ENCODE results near the gene MISP3.

Gene MISP3

GRCh38 chr19:14073925-14074838 lies 1.6 kb downstream of the MISP3 start:
- in situ Hi-C loops (cut with MboI; ENCODE audit: low sequenced_read_pairs) = loop anchor here (5.0 to 25.0 kb wide), 2 partner anchors 192 to 462 kb away; no protein-coding TSS in a partner anchor

- in situ Hi-C loops (cut with MboI; ENCODE audit: low sequenced_read_pairs) = no loop called here
Measured at GRCh38 chr19:14078411-14078810, 5.8 kb downstream of the MISP3 start.

GRCh38 chr19:14080887-14081796 lies 8.6 kb downstream of the MISP3 start:
- in situ Hi-C loops (cut with MboI; ENCODE audit: low sequenced_read_pairs) = no loop called here

- in situ Hi-C loops (cut with MboI; ENCODE audit: low sequenced_read_pairs) = no loop called here
Measured at GRCh38 chr19:14081797-14082674, 9.4 kb downstream of the MISP3 start.

- in situ Hi-C loops (cut with MboI; ENCODE audit: low sequenced_read_pairs) = no loop called here
Measured at GRCh38 chr19:14082675-14082960, 10.0 kb downstream of the MISP3 start.

GRCh38 chr19:14085309-14085995 lies 12.9 kb downstream of the MISP3 start, which contains the start of gene C19orf67:
TSS of gene C19orf67 (minus strand) at chr19:14085783. CDS start at chr19:14085627, 156 bp downstream.
- in situ Hi-C loops (cut with MboI; ENCODE audit: low sequenced_read_pairs) = no loop called here

GRCh38 chr19:14086098-14086497 lies 13.5 kb downstream of the MISP3 start:
- in situ Hi-C loops (cut with MboI; ENCODE audit: low sequenced_read_pairs) = no loop called here

GRCh38 chr19:14088634-14089411 lies 16.2 kb downstream of the MISP3 start:
- in situ Hi-C loops (cut with MboI; ENCODE audit: low sequenced_read_pairs) = no loop called here

GRCh38 chr19:14089412-14089661 lies 16.8 kb downstream of the MISP3 start:
- in situ Hi-C loops (cut with MboI; ENCODE audit: low sequenced_read_pairs) = no loop called here

- in situ Hi-C loops (cut with MboI; ENCODE audit: low sequenced_read_pairs) = no loop called here
Measured at GRCh38 chr19:14089662-14090508, 17.3 kb downstream of the MISP3 start.

GRCh38 chr19:14090509-14091080 lies 18.0 kb downstream of the MISP3 start, which contains the start of gene SAMD1:
TSS of gene SAMD1 (minus strand) at chr19:14090751.
- in situ Hi-C loops (cut with MboI; ENCODE audit: low sequenced_read_pairs) = no loop called here

GRCh38 chr19:14091081-14091812 lies 18.7 kb downstream of the MISP3 start:
- in situ Hi-C loops (cut with MboI; ENCODE audit: low sequenced_read_pairs) = no loop called here

GRCh38 chr19:14091813-14092462 lies 19.4 kb downstream of the MISP3 start:
- in situ Hi-C loops (cut with MboI; ENCODE audit: low sequenced_read_pairs) = no loop called here

- in situ Hi-C loops (cut with MboI; ENCODE audit: low sequenced_read_pairs) = no loop called here
Measured at GRCh38 chr19:14093117-14093823, 20.7 kb downstream of the MISP3 start.

GRCh38 chr19:14094854-14095253 lies 22.3 kb downstream of the MISP3 start:
- in situ Hi-C loops (cut with MboI; ENCODE audit: low sequenced_read_pairs) = no loop called here

GRCh38 chr19:14096272-14096992 lies 23.8 kb downstream of the MISP3 start:
- in situ Hi-C loops (cut with MboI; ENCODE audit: low sequenced_read_pairs) = no loop called here
